Measurements from ENCODE around the gene PRLHR. TPM values are rescaled to one million over a fixed set of nuclear protein-coding genes. Genes with fewer than 3 reads are reported as not detected.

The PRLHR gene
- polyA plus RNA-seq, 1 of the 3 experiments (the other 2 are of a cell fraction), result not detected

- TF ChIP-seq NFIC (IDR thresholded peaks at IDR 0.05; ENCODE audit: borderline replicate concordance) (peak; percentile 19; the same call in 1 of the 2 replicates), SIN3A (IDR thresholded peaks at IDR 0.05; ENCODE audit: borderline replicate concordance, low read depth, low read length) (no peak), ZBTB33 (IDR thresholded peaks at IDR 0.05; ENCODE audit: borderline replicate concordance, low read depth) (no peak), FOXM1 (IDR thresholded peaks at IDR 0.05; ENCODE audit: low read depth) (no peak), MEF2A (IDR thresholded peaks at IDR 0.05; ENCODE audit: borderline replicate concordance, low read depth) (no peak), TAF1 (IDR thresholded peaks at IDR 0.05; ENCODE audit: borderline replicate concordance, low read depth, low read length) (no peak), RAD21 (IDR thresholded peaks at IDR 0.05; ENCODE audit: low read length) (peak; percentile 39; the same call in 1 of the 2 replicates), FOSL2 (IDR thresholded peaks at IDR 0.05; ENCODE audit: borderline replicate concordance, low read depth) (no peak), FOXJ3 (CRISPR knock-in tag; IDR thresholded peaks at IDR 0.05) (no peak), EZH2phosphoT487 (IDR thresholded peaks at IDR 0.05; ENCODE audit: borderline replicate concordance, low read depth) (no peak), REST (IDR thresholded peaks at IDR 0.05; ENCODE audit: low read depth, low read length) (no peak; the same call in 1 of the 2 replicates), RCOR1 (IDR thresholded peaks at IDR 0.05; ENCODE audit: low read length) (no peak)
- TF ChIP-seq, protein P1, sequence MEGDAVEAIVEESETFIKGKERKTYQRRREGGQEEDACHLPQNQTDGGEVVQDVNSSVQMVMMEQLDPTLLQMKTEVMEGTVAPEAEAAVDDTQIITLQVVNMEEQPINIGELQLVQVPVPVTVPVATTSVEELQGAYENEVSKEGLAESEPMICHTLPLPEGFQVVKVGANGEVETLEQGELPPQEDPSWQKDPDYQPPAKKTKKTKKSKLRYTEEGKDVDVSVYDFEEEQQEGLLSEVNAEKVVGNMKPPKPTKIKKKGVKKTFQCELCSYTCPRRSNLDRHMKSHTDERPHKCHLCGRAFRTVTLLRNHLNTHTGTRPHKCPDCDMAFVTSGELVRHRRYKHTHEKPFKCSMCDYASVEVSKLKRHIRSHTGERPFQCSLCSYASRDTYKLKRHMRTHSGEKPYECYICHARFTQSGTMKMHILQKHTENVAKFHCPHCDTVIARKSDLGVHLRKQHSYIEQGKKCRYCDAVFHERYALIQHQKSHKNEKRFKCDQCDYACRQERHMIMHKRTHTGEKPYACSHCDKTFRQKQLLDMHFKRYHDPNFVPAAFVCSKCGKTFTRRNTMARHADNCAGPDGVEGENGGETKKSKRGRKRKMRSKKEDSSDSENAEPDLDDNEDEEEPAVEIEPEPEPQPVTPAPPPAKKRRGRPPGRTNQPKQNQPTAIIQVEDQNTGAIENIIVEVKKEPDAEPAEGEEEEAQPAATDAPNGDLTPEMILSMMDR (IDR thresholded peaks at IDR 0.05), result no peak
- TF ChIP-seq, protein P2, sequence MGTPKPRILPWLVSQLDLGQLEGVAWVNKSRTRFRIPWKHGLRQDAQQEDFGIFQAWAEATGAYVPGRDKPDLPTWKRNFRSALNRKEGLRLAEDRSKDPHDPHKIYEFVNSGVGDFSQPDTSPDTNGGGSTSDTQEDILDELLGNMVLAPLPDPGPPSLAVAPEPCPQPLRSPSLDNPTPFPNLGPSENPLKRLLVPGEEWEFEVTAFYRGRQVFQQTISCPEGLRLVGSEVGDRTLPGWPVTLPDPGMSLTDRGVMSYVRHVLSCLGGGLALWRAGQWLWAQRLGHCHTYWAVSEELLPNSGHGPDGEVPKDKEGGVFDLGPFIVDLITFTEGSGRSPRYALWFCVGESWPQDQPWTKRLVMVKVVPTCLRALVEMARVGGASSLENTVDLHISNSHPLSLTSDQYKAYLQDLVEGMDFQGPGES (IDR thresholded peaks at IDR 0.05; ENCODE audit: low read depth, low read length), result no peak
Measured at GRCh38 chr10:118571123-118571522, 24.3 kb downstream of the PRLHR start (continued).
